T-helper 17 cell (primary cell): Measurements from ENCODE around the gene GRAP2. TPM values are rescaled to one million over a fixed set of nuclear protein-coding genes. Genes with fewer than 3 reads are reported as not detected.
"Not testable (repeated sequence)": the region's sequence is repeated elsewhere in the genome, so short reads cannot be mapped to it uniquely, and the experiment has no call there.

Experiments used
- ATAC-seq: fragments of 150-1000 bp; cut with Tn5 transposase; 2 replicates; pipeline ENCODE4 v1.10.0; 2021; ENCODE audit warnings: mild to moderate bottlenecking, moderate library complexity
- DNase-seq, 3 donors: peaks; one replicate each; pipeline versions ENCODE4 v3.0.0 to v3.0.0-alpha.2; 2020 to 2021
- H3K9me3 ChIP-seq: one replicate; pipeline ENCODE4 v1.7.0; 2013; ENCODE audit warnings: low read length, mild to moderate bottlenecking; ENCODE audit not compliant: control insufficient read depth, poor library complexity, severe bottlenecking
- H3K27ac Mint-ChIP-seq: one replicate; pipeline ENCODE4 v1.8.0; 2022; ENCODE audit warnings: mild to moderate bottlenecking, moderate library complexity, mixed read lengths
- H3K27me3 Mint-ChIP-seq: one replicate; pipeline ENCODE4 v1.8.0; 2022; ENCODE audit warnings: mixed read lengths
- H3K36me3 Mint-ChIP-seq: one replicate; pipeline ENCODE4 v1.8.0; 2022; ENCODE audit warnings: low read depth, mixed read lengths
- H3K4me1 Mint-ChIP-seq: one replicate; pipeline ENCODE4 v1.8.0; 2022; ENCODE audit warnings: mild to moderate bottlenecking, mixed read lengths
- H3K4me3 Mint-ChIP-seq: one replicate; pipeline ENCODE4 v1.8.0; 2022; ENCODE audit warnings: mild to moderate bottlenecking, moderate library complexity, mixed read lengths
- total RNA-seq, 4 donors: library from RNA in 2 of 4; stranded (reverse) in 2 of 4; gene quantifications; one replicate each; pipeline ENCODE4 v1.2.3 and lab custom pipeline; 2022 to 2026

The GRAP2 gene
- total RNA-seq, 2 donors from 2014 or later = 113 to 195 TPM

DNA sequence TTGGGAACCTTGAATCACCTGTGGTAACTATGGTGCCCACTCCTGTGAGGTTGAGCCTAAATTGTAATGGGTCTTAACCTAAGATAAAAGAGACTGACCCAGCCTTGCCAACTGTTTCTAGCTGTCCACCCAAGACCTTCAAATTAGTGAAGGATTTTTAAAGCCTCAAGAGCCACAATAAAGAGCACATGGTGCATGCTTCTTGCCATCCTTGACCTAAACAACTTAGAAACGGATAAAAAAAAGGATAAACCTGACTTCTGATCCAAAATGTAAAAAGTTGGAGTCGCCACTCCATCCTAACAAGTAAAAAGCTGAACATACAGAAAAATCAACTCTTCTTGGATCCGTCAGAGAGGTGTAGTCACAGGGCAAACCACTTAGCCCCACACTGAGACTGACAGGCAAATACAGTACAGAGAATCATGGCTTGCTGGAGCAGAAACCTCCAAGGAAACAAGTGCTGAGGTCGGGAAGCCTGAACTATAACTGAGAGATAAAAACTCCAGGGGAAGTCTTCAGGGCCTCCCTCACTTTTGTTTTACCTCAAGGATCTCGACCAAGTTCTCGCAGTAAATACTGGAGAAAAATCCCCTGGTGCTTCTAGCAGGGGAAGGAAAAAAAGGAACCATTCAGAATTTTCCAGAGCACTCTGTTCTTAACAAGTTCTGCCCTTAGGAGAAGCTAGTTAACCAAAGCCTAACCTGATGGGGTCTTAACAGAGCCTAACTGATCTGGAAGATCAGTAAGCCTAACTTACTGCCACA, 23.6 kb upstream of the GRAP2 start:
- no peak for ATAC-seq
- no peak overlapping the region for H3K4me3 Mint-ChIP-seq
- H3K9me3 ChIP-seq = no peaks in the 10 kb centered on the region

GRCh38 chr22:39880722-39881121, 20.2 kb upstream of the GRAP2 start:
- DNase-seq (no peak), ATAC-seq (no peak)
- Mint-ChIP-seq H3K4me3 (no peak overlapping the region), H3K36me3 (peaks cover 2% of the 10 kb centered on the region), H3K4me1 (peaks cover 8% of the 10 kb centered on the region), H3K27ac (no peak overlapping the region), H3K27me3 (no peaks in the 10 kb centered on the region)
- no peaks in the 10 kb centered on the region for H3K9me3 ChIP-seq

More for the DNA sequence above, 23.6 kb upstream of the GRAP2 start:
- Mint-ChIP-seq H3K36me3 (no peaks in the 10 kb centered on the region), H3K27ac (peak overlapping the region; percentile 66), H3K27me3 (no peaks in the 10 kb centered on the region), H3K4me1 (peaks cover 8% of the 10 kb centered on the region)
- DNase-seq = no peak

DNA sequence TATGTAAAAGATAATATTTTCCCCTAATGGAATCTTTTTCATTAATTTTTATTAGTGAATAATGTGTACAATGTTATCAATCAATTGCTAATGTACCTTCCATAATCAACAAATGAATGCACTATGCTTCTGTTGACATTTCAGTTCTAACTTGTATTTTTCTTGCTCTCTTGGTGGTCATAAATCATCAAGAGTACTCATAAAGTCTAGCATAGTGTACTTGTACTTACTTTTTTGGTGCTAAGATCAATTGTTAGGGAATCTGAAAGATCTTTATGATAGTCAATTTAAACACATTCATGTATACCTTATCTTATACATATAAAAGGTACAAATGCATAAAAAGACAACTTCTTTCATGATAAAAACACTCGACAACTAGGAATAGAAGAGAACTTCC, 17.8 kb upstream of the GRAP2 start:
- no peak overlapping the region for H3K4me3 Mint-ChIP-seq
- H3K27me3 Mint-ChIP-seq = no peaks in the 10 kb centered on the region
- peaks cover 2% of the 10 kb centered on the region for H3K36me3 Mint-ChIP-seq
- no peak for DNase-seq
- ATAC-seq = no peak
- H3K27ac Mint-ChIP-seq = no peak overlapping the region
- peaks cover 6% of the 10 kb centered on the region for H3K4me1 Mint-ChIP-seq
- H3K9me3 ChIP-seq = no peaks in the 10 kb centered on the region

DNA sequence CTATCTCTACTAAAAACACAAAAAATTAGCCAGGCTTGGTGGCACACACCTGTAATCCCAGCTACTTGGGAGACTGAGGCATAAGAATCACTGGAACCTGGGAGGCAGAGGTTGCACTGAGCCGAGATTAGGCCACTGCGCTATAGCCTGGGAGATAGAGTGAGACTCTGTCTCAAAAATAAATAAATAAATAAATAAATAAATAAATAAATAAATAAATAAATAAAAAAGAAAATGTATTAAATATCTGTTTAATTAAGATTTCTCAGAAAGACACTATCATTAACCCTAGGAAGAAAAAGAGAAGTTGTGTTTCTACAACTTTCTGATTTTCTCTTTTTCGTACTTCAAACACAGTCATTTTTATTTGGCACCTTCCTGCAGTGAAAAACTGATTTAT, 11.0 kb upstream of the GRAP2 start:
- ATAC-seq, H3K4me3 Mint-ChIP-seq, H3K27ac Mint-ChIP-seq: not testable (repeated sequence)

GRCh38 chr22:39893526-39893925, 7.4 kb upstream of the GRAP2 start, which contains the start of gene ENTHD1:
TSS of gene ENTHD1 (minus strand) at chr22:39893760. CDS start at chr22:39887748, 6,012 bp downstream.
- no peak within 1 kb of the TSS for H3K4me3 Mint-ChIP-seq
- peaks cover 7% of the 10 kb centered on the region for H3K4me1 Mint-ChIP-seq
- no peaks in the 10 kb centered on the region for H3K9me3 ChIP-seq
- H3K27ac Mint-ChIP-seq = no peak within 1 kb of the TSS
- no peak for DNase-seq
- no peaks in the 10 kb centered on the region for H3K36me3 Mint-ChIP-seq
- H3K27me3 Mint-ChIP-seq = no peaks in the 10 kb centered on the region
- no peak for ATAC-seq

More for the DNA sequence above, 11.0 kb upstream of the GRAP2 start:
- H3K27me3 Mint-ChIP-seq, H3K36me3 Mint-ChIP-seq, DNase-seq, H3K9me3 ChIP-seq, H3K4me1 Mint-ChIP-seq: not testable (repeated sequence)

DNA sequence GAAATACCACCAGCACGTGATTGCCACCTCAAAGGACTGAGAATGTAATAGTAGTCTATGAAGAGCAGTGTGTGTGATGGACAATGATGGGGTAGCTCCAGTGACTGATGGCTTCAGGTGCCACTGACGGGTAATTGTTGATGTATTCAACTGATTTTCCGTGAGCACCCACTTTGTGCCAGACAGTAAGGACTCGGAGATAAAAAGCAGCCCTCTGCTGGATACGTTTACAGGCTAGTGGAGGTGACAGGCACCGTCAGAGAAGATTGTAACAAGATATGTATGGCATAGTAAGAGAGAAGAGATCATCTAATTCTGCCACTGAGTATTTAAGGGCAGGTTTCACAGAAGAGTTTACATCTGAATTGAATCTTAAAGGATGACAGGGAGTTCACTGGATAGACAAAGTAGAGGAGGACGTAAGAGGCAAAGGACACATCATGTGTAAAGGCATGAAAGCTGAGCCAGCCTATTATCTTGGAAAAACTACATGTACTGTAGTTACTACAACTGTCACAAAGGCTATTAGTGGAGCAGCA, 6.3 kb upstream of the GRAP2 start:
- Mint-ChIP-seq H3K27me3 (no peaks in the 10 kb centered on the region), H3K27ac (no peak overlapping the region), H3K4me1 (peaks cover 13% of the 10 kb centered on the region), H3K36me3 (no peaks in the 10 kb centered on the region), H3K4me3 (no peak overlapping the region)
- H3K9me3 ChIP-seq = no peaks in the 10 kb centered on the region
- no peak for DNase-seq
- ATAC-seq = no peak

GRCh38 chr22:39895682-39896081, 5.2 kb upstream of the GRAP2 start:
- H3K9me3 ChIP-seq = no peaks in the 10 kb centered on the region
- Mint-ChIP-seq H3K4me1 (peaks cover 17% of the 10 kb centered on the region), H3K36me3 (no peaks in the 10 kb centered on the region), H3K27me3 (no peaks in the 10 kb centered on the region), H3K27ac (no peak overlapping the region), H3K4me3 (no peak overlapping the region)
- ATAC-seq (no peak), DNase-seq (no peak)

GRCh38 chr22:39896313-39896996, 4.4 kb upstream of the GRAP2 start:
- DNase-seq (no peak), ATAC-seq (no peak)
- H3K4me3 Mint-ChIP-seq = no peak overlapping the region
- H3K27me3 Mint-ChIP-seq = no peaks in the 10 kb centered on the region
- no peak overlapping the region for H3K27ac Mint-ChIP-seq
- H3K9me3 ChIP-seq = no peaks in the 10 kb centered on the region
- peaks cover 20% of the 10 kb centered on the region for H3K4me1 Mint-ChIP-seq
- H3K36me3 Mint-ChIP-seq = no peaks in the 10 kb centered on the region

- DNase-seq (no peak), ATAC-seq (no peak)
- no peaks in the 10 kb centered on the region for H3K27me3 Mint-ChIP-seq
- H3K27ac Mint-ChIP-seq = no peak overlapping the region
- H3K4me3 Mint-ChIP-seq = no peak overlapping the region
- no peaks in the 10 kb centered on the region for H3K9me3 ChIP-seq
- H3K4me1 Mint-ChIP-seq = peaks cover 16% of the 10 kb centered on the region
- H3K36me3 Mint-ChIP-seq = peaks cover 2% of the 10 kb centered on the region
Observed at GRCh38 chr22:39897841-39898240, 3.0 kb upstream of the GRAP2 start.

- Mint-ChIP-seq H3K27me3 (no peaks in the 10 kb centered on the region), H3K4me3 (peak overlapping the region; percentile 66), H3K4me1 (peaks cover 17% of the 10 kb centered on the region), H3K36me3 (peaks cover 2% of the 10 kb centered on the region), H3K27ac (no peak overlapping the region)
- no peak for ATAC-seq
- DNase-seq = no peak
- no peaks in the 10 kb centered on the region for H3K9me3 ChIP-seq
Observed at GRCh38 chr22:39898997-39899396, 1.9 kb upstream of the GRAP2 start.

DNA sequence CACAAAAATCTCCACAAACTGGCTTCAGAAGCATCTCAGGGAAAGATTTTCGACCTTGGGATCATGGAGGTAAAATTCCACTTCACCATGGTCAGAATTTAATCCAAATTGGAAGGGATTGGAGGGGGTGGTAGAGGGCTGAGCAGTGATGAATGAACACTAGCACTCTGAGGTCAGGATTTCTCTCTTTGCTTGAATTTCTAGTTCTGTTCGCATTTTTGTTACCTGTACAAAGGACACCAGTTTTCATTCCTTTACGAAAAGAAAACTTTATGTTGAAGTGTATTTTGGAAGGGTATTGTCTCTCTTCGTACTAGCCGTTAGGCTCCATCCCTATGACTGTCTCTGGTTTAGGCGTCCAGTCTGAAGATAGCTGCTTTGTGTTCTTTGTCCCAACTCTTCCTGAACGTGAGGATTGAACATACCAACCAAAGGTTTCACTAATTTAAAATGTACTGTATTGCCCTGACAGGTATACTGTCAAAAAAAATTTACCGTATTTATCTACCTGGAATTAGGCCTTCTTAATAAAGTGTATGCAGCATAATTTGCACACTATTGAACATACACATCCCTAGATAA, 772 bp downstream of the GRAP2 start:
- H3K4me1 Mint-ChIP-seq = peaks cover 34% of the 10 kb centered on the region
- peaks cover 5% of the 10 kb centered on the region for H3K36me3 Mint-ChIP-seq
- no peaks in the 10 kb centered on the region for H3K27me3 Mint-ChIP-seq
- H3K27ac Mint-ChIP-seq = no peak overlapping the region
- peak overlapping the region; percentile 95 for H3K4me3 Mint-ChIP-seq
- H3K9me3 ChIP-seq = no peaks in the 10 kb centered on the region
- ATAC-seq (no peak), DNase-seq (no peak)

GRCh38 chr22:39904024-39904423, 3.1 kb downstream of the GRAP2 start:
- peaks cover 44% of the 10 kb centered on the region for H3K4me1 Mint-ChIP-seq
- not testable (repeated sequence) for DNase-seq, H3K27ac Mint-ChIP-seq, H3K27me3 Mint-ChIP-seq, H3K36me3 Mint-ChIP-seq, H3K9me3 ChIP-seq, ATAC-seq
- peak overlapping the region; percentile 95 for H3K4me3 Mint-ChIP-seq

DNA sequence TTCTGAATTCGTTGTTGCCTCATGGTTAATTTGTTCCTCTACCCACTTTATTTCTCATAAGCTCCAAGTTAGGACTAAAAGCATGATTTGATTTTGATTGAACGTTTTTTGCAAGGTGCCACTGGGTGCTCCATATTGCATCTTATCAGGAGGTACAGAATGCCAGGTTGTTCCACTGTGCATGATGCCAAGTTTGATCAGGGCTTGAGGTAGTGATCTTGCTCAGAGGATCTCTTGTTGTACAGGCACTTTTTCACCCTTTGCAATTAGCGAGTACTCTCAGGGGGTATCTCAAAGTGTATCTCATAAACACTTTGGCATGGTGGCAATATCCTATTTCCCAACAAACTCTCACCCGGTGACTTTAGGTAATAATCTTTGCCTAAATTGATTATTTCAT, 4.0 kb downstream of the GRAP2 start:
- H3K36me3 Mint-ChIP-seq = peaks cover 5% of the 10 kb centered on the region
- H3K27ac Mint-ChIP-seq = no peak overlapping the region
- H3K4me3 Mint-ChIP-seq = peak overlapping the region; percentile 95
- DNase-seq (no peak), ATAC-seq (no peak)
- H3K9me3 ChIP-seq = no peaks in the 10 kb centered on the region
- H3K4me1 Mint-ChIP-seq = peaks cover 47% of the 10 kb centered on the region
- no peaks in the 10 kb centered on the region for H3K27me3 Mint-ChIP-seq
